Measurements from ENCODE around the gene PTPRB.
"Not testable (repeated sequence)": the region's sequence is repeated elsewhere in the genome, so short reads cannot be mapped to it uniquely, and the experiment has no call there.

PTPRB gene

DNA sequence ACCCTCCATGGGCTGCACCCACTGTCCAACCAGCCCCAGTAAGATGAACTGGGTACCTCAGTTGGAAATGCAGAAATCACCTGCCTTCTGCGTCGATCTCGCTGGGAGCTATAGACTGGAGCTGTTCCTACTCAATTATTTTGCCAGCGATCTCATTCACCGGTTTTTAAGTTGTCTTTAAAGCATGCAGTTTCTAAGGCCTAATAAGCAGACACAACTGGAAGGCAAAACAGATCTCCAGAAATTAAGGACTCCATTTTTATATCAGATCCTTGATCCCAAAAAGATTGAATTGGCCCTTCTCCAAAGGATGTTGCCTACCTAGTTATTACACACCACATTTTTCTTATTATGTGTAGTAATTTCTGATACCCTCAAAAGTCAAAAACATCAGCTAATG is 139.7 kb downstream of the PTPRB start:
- Histone ChIP-seq H3K4me1 (ENCODE audit: control insufficient read depth, insufficient read depth, low read length, poor library complexity, severe bottlenecking) (no peaks in the 10 kb centered on the region), H3K36me3 (ENCODE audit: control insufficient read depth, insufficient read depth, low read length) (no peaks in the 10 kb centered on the region), H3K4me3 (ENCODE audit: extremely low read depth, insufficient read depth, low read length, poor library complexity, severe bottlenecking) (no peak overlapping the region), H3K9me3 (ENCODE audit: control insufficient read depth, low read length) (peaks cover 11% of the 10 kb centered on the region), H3K27ac (ENCODE audit: low read depth, low read length, severe bottlenecking) (no peak overlapping the region)
- 79 to 86% methylated on average over 5 of the region's 5 CpGs for WGBS, 2 experiments (ENCODE audit: insufficient coverage in 2 of 2)

DNA sequence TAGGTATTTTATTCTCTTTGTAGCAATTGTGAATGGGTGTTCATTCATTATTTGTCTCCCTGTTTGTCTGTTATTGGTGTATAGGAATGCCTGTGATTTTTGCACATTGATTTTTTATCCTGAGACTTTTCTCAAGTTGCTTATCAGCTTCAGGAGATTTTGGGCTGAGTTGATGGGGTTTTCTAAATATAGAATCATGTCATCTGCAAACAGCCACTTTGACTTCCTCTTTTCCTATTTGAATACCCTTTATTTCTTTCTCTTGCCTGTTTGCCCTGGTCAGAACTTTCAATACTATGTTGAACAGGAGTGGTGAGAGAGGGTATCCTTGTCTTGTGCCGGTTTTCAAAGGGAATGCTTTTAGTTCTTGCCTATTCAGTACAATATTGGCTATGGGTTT is 144.3 kb downstream of the PTPRB start:
- H3K36me3 ChIP-seq (ENCODE audit: control insufficient read depth, insufficient read depth, low read length); H3K9me3 ChIP-seq (ENCODE audit: control insufficient read depth, low read length); H3K27ac ChIP-seq (ENCODE audit: low read depth, low read length, severe bottlenecking); H3K4me3 ChIP-seq (ENCODE audit: extremely low read depth, insufficient read depth, low read length, poor library complexity, severe bottlenecking); H3K4me1 ChIP-seq (ENCODE audit: control insufficient read depth, insufficient read depth, low read length, poor library complexity, severe bottlenecking): not testable (repeated sequence)
- no CpG with 5 or more reads among the region's 1 CpG for WGBS, 2 experiments (ENCODE audit: insufficient coverage in 2 of 2)

DNA sequence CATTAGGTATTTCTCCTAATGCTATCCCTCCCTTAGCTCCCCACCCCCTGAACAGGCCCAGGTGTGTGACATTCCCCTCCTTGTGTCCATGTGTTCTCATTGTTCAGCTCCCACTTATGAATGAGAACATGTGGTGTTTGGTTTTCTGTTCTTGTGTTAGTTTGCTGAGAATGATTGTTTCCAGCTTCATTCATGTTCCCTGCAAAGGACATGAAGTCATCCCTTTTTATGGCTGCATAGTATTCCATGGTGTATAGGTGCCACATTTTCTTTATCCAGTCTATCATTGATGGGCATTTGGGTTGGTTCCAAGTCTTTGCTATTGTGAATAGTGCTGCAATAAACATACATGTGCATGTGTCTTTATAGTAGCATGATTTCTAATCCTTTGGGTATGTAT is 146.3 kb downstream of the PTPRB start:
- not testable (repeated sequence) for H3K36me3 ChIP-seq (ENCODE audit: control insufficient read depth, insufficient read depth, low read length); H3K9me3 ChIP-seq (ENCODE audit: control insufficient read depth, low read length); H3K4me3 ChIP-seq (ENCODE audit: extremely low read depth, insufficient read depth, low read length, poor library complexity, severe bottlenecking); H3K27ac ChIP-seq (ENCODE audit: low read depth, low read length, severe bottlenecking); H3K4me1 ChIP-seq (ENCODE audit: control insufficient read depth, insufficient read depth, low read length, poor library complexity, severe bottlenecking)

DNA sequence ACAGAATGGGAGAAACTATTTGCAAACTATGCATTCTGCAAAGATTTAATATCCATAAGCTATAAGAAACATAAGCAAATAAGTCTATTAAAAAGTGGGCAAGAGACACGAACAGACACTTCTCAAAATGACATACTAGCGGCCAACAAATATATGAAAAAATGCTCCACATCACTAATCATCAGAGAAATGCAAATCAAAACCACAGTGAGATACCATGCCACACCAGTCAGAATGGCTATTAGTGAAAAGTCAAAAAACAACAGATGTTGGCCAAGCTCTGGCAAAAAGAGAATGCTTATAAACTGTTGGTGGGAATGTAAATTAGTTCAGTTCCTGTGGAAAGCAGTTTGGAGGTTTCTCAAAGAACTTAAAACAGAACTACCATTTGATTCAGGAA is 149.8 kb downstream of the PTPRB start:
- Histone ChIP-seq H3K4me3 (ENCODE audit: extremely low read depth, insufficient read depth, low read length, poor library complexity, severe bottlenecking) (no peak overlapping the region), H3K36me3 (ENCODE audit: control insufficient read depth, insufficient read depth, low read length) (no peaks in the 10 kb centered on the region), H3K27ac (ENCODE audit: low read depth, low read length, severe bottlenecking) (no peak overlapping the region), H3K4me1 (ENCODE audit: control insufficient read depth, insufficient read depth, low read length, poor library complexity, severe bottlenecking) (no peaks in the 10 kb centered on the region), H3K9me3 (ENCODE audit: control insufficient read depth, low read length) (no peaks in the 10 kb centered on the region)
- 100% methylated on average over 1 of the region's 2 CpGs; no CpG with 5 or more reads in 1 of the 2 experiments for WGBS, 2 experiments (ENCODE audit: insufficient coverage in 2 of 2)

DNA sequence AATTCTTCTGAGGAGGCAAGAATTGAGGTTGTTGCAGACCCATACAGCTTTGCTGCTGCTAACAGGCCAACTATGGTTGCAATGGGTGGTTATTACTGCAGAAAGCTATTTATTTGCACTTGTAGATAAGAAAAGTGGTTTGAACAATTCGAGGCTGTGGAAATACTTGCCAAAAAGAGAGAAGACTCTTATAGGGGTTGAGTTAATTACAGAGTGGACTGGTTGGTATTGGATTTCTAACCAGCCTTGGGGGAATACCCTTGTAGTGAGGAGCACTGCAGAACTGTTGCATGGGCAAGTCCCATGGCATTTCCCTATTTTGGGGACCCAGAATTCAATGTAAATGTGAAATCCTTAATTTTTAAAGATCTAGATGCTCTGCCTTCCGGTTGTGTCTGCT is 150.6 kb downstream of the PTPRB start:
- Histone ChIP-seq H3K4me1 (ENCODE audit: control insufficient read depth, insufficient read depth, low read length, poor library complexity, severe bottlenecking) (no peaks in the 10 kb centered on the region), H3K9me3 (ENCODE audit: control insufficient read depth, low read length) (no peaks in the 10 kb centered on the region), H3K36me3 (ENCODE audit: control insufficient read depth, insufficient read depth, low read length) (no peaks in the 10 kb centered on the region), H3K4me3 (ENCODE audit: extremely low read depth, insufficient read depth, low read length, poor library complexity, severe bottlenecking) (no peak overlapping the region), H3K27ac (ENCODE audit: low read depth, low read length, severe bottlenecking) (no peak overlapping the region)
- WGBS, 2 experiments (ENCODE audit: insufficient coverage in 2 of 2), result 63 to 80% methylated on average over 1 of the region's 2 CpGs

DNA sequence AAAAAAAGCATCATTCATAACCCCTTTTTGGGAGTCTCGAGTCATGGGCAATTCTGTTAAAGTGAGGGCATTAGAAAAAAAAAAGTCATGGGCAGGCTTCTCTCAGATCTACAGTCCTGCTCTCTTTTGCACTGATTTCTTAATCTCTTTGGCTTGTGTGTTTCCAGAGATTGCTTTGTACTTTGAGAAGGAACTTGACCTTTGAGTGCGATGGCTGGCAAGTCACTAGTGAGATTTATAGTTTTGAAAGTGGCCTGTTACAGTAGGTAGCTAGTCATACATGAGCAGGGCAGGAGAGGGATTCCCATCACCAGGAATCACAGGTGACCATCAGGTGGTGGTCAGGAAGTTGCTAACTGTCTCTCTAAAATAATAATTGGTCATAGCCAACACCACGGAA is 151.5 kb downstream of the PTPRB start:
- no peaks in the 10 kb centered on the region for H3K4me1 ChIP-seq (ENCODE audit: control insufficient read depth, insufficient read depth, low read length, poor library complexity, severe bottlenecking)
- H3K27ac ChIP-seq (ENCODE audit: low read depth, low read length, severe bottlenecking), result no peak overlapping the region
- H3K4me3 ChIP-seq (ENCODE audit: extremely low read depth, insufficient read depth, low read length, poor library complexity, severe bottlenecking), result no peak overlapping the region
- no peaks in the 10 kb centered on the region for H3K9me3 ChIP-seq (ENCODE audit: control insufficient read depth, low read length)
- no peaks in the 10 kb centered on the region for H3K36me3 ChIP-seq (ENCODE audit: control insufficient read depth, insufficient read depth, low read length)
- 84 to 96% methylated on average over 2 to 3 of the region's 3 CpGs for WGBS, 2 experiments (ENCODE audit: insufficient coverage in 2 of 2)

DNA sequence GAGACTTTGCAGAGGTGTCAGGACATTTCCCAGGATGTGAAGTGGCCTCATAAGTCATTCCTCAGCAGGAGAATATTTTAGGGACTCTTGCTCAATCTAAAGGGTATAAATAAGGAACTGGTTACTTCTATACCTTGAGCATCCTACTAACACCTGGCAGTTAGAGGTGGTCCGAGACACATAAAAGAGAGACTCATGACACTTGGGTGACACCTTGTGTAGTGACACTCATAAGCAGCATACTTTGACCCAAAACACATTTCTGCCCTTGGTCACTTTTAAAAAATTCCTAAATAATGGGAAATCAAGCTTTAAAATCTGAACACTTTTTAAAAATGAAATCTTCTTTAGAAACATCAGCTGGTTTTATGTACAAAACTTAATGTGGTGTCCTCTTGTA is 152.8 kb downstream of the PTPRB start:
- no peak overlapping the region for H3K4me3 ChIP-seq (ENCODE audit: extremely low read depth, insufficient read depth, low read length, poor library complexity, severe bottlenecking)
- H3K4me1 ChIP-seq (ENCODE audit: control insufficient read depth, insufficient read depth, low read length, poor library complexity, severe bottlenecking), result no peaks in the 10 kb centered on the region
- H3K27ac ChIP-seq (ENCODE audit: low read depth, low read length, severe bottlenecking), result no peak overlapping the region
- WGBS, 2 experiments (ENCODE audit: insufficient coverage in 2 of 2), result 100% methylated on average over 1 of the region's 1 CpG
- H3K9me3 ChIP-seq (ENCODE audit: control insufficient read depth, low read length), result no peaks in the 10 kb centered on the region
- no peaks in the 10 kb centered on the region for H3K36me3 ChIP-seq (ENCODE audit: control insufficient read depth, insufficient read depth, low read length)

DNA sequence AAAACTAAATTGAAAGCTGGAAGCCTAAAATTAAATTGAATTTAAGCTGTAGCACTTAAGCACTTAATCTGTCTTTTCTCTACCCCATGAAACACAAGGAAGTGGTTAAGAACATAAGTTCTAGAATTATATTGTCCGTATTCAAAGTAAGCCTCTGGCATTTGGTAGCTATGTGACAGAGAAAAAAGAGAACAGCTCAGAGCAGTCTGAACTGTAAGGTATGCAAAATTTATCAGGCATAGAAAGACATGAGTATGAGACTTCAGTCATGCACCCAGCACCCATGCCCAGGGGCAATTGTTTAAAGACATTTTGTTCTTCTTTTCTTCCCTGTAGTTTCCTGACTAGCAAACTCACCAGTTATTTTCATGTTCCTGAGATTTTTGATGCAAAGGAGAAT is 154.5 kb downstream of the PTPRB start:
- WGBS, 2 experiments (ENCODE audit: insufficient coverage in 2 of 2), result 100% methylated on average over 1 of the region's 1 CpG
- no peak overlapping the region for H3K4me3 ChIP-seq (ENCODE audit: extremely low read depth, insufficient read depth, low read length, poor library complexity, severe bottlenecking)
- H3K27ac ChIP-seq (ENCODE audit: low read depth, low read length, severe bottlenecking), result no peak overlapping the region
- H3K4me1 ChIP-seq (ENCODE audit: control insufficient read depth, insufficient read depth, low read length, poor library complexity, severe bottlenecking), result no peaks in the 10 kb centered on the region
- H3K36me3 ChIP-seq (ENCODE audit: control insufficient read depth, insufficient read depth, low read length), result no peaks in the 10 kb centered on the region
- H3K9me3 ChIP-seq (ENCODE audit: control insufficient read depth, low read length), result no peaks in the 10 kb centered on the region

DNA sequence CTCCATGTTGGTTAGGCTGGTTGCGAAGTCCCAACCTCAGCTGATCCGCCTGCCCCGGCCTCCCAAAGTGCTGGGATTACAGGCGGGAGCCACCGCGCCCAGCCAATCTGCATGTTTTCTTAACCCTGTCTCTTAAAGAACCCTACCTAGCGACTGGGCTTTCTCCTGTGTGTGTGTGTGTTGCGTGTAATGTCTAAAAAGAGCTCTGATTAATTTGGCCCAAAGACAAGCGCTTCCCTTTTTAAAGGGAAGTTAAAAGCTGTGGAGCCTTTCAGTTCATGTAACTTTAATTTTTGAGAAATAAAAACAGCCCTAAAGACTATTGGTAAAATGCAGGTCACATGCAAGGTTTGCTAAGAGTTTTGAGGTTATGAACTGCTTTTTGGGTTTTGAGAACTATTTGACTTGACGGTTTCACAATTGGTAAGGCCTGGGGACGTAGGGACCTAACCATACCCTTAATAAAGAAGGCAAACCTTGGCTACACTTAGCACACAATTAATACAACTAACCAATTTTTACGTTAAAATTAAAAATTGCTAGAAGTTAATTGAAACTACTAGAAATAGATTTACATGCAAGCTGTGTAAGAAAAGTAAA is 167.9 kb downstream of the PTPRB start:
- Histone ChIP-seq H3K27ac (ENCODE audit: low read depth, low read length, severe bottlenecking) (no peak overlapping the region), H3K4me1 (ENCODE audit: control insufficient read depth, insufficient read depth, low read length, poor library complexity, severe bottlenecking) (no peaks in the 10 kb centered on the region), H3K36me3 (ENCODE audit: control insufficient read depth, insufficient read depth, low read length) (no peaks in the 10 kb centered on the region), H3K4me3 (ENCODE audit: extremely low read depth, insufficient read depth, low read length, poor library complexity, severe bottlenecking) (no peak overlapping the region), H3K9me3 (ENCODE audit: control insufficient read depth, low read length) (peaks cover 9% of the 10 kb centered on the region)
- 96 to 100% methylated on average over 2 to 5 of the region's 12 CpGs for WGBS, 2 experiments (ENCODE audit: insufficient coverage in 2 of 2)

DNA sequence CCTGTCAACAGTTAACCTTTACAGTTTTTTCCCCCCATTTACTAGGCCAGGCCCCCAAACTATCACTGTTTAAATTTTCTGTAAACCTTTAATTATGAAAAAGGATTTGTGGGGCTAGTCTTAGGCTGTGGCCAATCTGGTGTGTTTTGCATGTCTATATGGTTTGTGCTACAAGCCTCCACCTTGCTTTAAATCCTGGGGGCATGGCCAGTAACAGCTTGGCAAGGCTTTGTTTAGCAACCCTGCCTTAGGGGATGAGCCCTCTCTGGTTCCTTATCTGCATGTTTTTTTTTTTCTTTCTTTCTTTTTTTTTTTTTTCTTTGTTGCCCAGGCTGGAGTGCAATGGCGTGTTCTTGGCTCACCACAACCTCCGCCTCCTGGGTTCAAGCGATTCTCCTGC is 168.5 kb downstream of the PTPRB start:
- WGBS, 2 experiments (ENCODE audit: insufficient coverage in 2 of 2), result no CpG with 5 or more reads among the region's 3 CpGs
- Histone ChIP-seq H3K4me1 (ENCODE audit: control insufficient read depth, insufficient read depth, low read length, poor library complexity, severe bottlenecking) (no peaks in the 10 kb centered on the region), H3K4me3 (ENCODE audit: extremely low read depth, insufficient read depth, low read length, poor library complexity, severe bottlenecking) (no peak overlapping the region), H3K9me3 (ENCODE audit: control insufficient read depth, low read length) (peaks cover 14% of the 10 kb centered on the region), H3K36me3 (ENCODE audit: control insufficient read depth, insufficient read depth, low read length) (no peaks in the 10 kb centered on the region), H3K27ac (ENCODE audit: low read depth, low read length, severe bottlenecking) (no peak overlapping the region)

DNA sequence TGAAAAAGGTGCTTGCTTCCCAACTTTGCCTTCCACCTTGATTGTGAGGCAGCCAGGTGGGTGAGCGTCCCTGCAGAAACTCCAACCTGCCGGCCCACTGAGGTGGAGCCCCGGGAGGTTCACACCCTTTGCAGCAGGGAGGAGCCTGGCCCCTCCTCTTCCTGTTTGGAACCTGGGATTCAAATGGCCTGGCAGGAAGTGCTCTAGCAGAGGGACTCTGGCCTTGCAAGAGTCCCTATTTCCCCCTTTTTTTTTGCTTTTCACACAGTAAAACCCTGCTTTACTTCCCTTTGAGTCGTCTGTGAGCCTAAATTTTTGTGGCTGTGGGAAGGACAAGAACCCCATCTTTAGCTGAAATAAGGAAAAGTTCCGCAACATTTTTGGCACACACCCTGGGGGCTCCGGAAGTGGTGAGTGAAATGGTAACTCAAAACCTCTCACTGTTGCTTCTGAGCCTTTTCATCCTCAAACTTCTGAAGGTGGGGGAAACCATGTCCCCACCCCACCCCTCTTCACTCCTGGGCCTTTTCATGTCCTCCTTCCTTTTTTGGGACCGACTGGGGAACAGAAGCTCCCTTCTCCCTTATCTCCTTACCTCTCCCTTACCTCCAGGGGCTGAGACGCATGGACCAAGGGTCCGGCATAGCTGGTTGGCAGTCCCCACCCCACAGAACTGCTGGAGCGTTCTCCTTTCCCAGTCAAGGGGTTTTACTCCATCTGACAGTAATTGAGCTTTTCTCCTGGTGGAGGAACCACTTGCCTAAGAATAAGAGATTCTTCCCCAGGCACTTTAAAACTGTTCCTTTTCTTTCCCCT is 169.1 kb downstream of the PTPRB start:
- Histone ChIP-seq H3K4me1 (ENCODE audit: control insufficient read depth, insufficient read depth, low read length, poor library complexity, severe bottlenecking) (no peaks in the 10 kb centered on the region), H3K4me3 (ENCODE audit: extremely low read depth, insufficient read depth, low read length, poor library complexity, severe bottlenecking) (no peak overlapping the region), H3K36me3 (ENCODE audit: control insufficient read depth, insufficient read depth, low read length) (no peaks in the 10 kb centered on the region), H3K9me3 (ENCODE audit: control insufficient read depth, low read length) (peaks cover 21% of the 10 kb centered on the region), H3K27ac (ENCODE audit: low read depth, low read length, severe bottlenecking) (no peak overlapping the region)
- WGBS, 2 experiments (ENCODE audit: insufficient coverage in 2 of 2), result 95 to 97% methylated on average over 5 to 9 of the region's 10 CpGs

All from mesodermal cell (in vitro differentiated cells).